AG04449 (cell line): ENCODE results near the gene NCBP2.

Experiments
- CTCF ChIA-PET: fragments of 350-600 bp; formaldehyde crosslinking; extraction: SDS; loops from one replicate; lab custom pipeline; 2021; ENCODE audit warnings: antibody characterized with exemption; lab: Yijun Ruan, JAX
- POLR2A ChIA-PET: fragments of 400-600, 350-600 bp; formaldehyde crosslinking; extraction: SDS; loops from one replicate; lab custom pipeline; 2020; ENCODE audit warnings: antibody characterized with exemption, inconsistent platforms; lab: Yijun Ruan, JAX
- DNase-seq: peaks from one replicate; pipeline ENCODE4 v3.0.0-alpha.2; 2010; ENCODE audit warnings: low read depth, low spot score
- H3K4me3 ChIP-seq: 2 replicates; pipeline ENCODE4 v1.5.1; 2011; ENCODE audit warnings: low read depth, mild to moderate bottlenecking, control low read depth, low read length
- CTCF ChIP-seq: IDR thresholded peaks from one replicate; pipeline ENCODE4 v1.5.1; 2011; ENCODE audit warnings: mild to moderate bottlenecking, moderate library complexity, low read length, control low read depth, inconsistent platforms; ENCODE audit not compliant: insufficient read depth; ENCODE audit errors: missing control alignments

Gene NCBP2

GRCh38 chr3:196969660-196970546 is 27.6 kb upstream of the NCBP2 start:
- POLR2A ChIA-PET: no interaction called here
- no peak for DNase-seq
- peak; percentile 73 for TF ChIP-seq CTCF
- peak overlapping the region; percentile 60 for H3K4me3 ChIP-seq
- CTCF ChIA-PET: interaction anchor here (0.7 to 3.9 kb wide), 23 partner anchors 8 to 441 kb away, joined by 3 to 24 read pairs (median 4); partner anchors contain the start of gene NCBP2

- ChIA-PET CTCF (interaction anchor here (0.7 to 3.9 kb wide), 14 partner anchors 8 to 440 kb away, joined by 3 to 24 read pairs (median 4); partner anchors contain the start of gene NCBP2), POLR2A (no interaction called here)
- no peak for TF ChIP-seq CTCF
- peak overlapping the region; percentile 60 for H3K4me3 ChIP-seq
- no peak for DNase-seq
These were observed 26.9 kb upstream of the NCBP2 start for GRCh38 chr3:196969134-196969659.

GRCh38 chr3:196968233-196969133 is 26.2 kb upstream of the NCBP2 start, which contains the start of gene PIGZ:
TSS of gene PIGZ (minus strand) at chr3:196968833. CDS start at chr3:196952031, 16,802 bp downstream.
- CTCF ChIA-PET: interaction anchor here (1.0 to 3.9 kb wide), 5 partner anchors 9 to 360 kb away, joined by 3 to 24 read pairs (median 4); partner anchors contain the start of gene NCBP2
- peak within 1 kb of the TSS; percentile 60 for H3K4me3 ChIP-seq
- DNase-seq: no peak
- POLR2A ChIA-PET: interaction anchor here (1.0 kb wide), 1 partner anchor 26 kb away, joined by 4 read pairs; the partner anchor contains the start of gene NCBP2
- no peak for TF ChIP-seq CTCF

GRCh38 chr3:196967412-196968232 is 25.3 kb upstream of the NCBP2 start:
- POLR2A ChIA-PET: interaction anchor here (1.0 kb wide), 1 partner anchor 25 kb away, joined by 4 read pairs; the partner anchor contains the start of gene NCBP2
- peak overlapping the region; percentile 60 for H3K4me3 ChIP-seq
- TF ChIP-seq CTCF: no peak
- CTCF ChIA-PET: interaction anchor here (1.0 to 3.9 kb wide), 4 partner anchors 8 to 359 kb away, joined by 3 to 24 read pairs (median 8); partner anchors contain the start of gene NCBP2
- no peak for DNase-seq
